ENCODE data around the gene CDA.

CDA gene

GRCh38 chr1:20614131-20614579 lies 25.3 kb downstream of the CDA start:
- no peak overlapping the region for H3K4me3 ChIP-seq (ENCODE audit: low read depth, low read length)
- no peak for DNase-seq (ENCODE audit: low read depth)
- TF ChIP-seq CTCF (IDR thresholded peaks at IDR 0.05; ENCODE audit: low read depth, low read length) (no peak), MYC (IDR thresholded peaks at IDR 0.05; ENCODE audit: low read depth, low read length) (no peak), MAX (IDR thresholded peaks at IDR 0.05; ENCODE audit: low read depth, low read length) (no peak), POLR2A (IDR thresholded peaks at IDR 0.05; ENCODE audit: extremely low read depth, insufficient read length) (no peak)

GRCh38 chr1:20615946-20616846 lies 27.3 kb downstream of the CDA start:
- TF ChIP-seq MAX (IDR thresholded peaks at IDR 0.05; ENCODE audit: low read depth, low read length) (no peak), POLR2A (IDR thresholded peaks at IDR 0.05; ENCODE audit: extremely low read depth, insufficient read length) (no peak), MYC (IDR thresholded peaks at IDR 0.05; ENCODE audit: low read depth, low read length) (no peak), CTCF (IDR thresholded peaks at IDR 0.05; ENCODE audit: low read depth, low read length) (no peak)
- DNase-seq (ENCODE audit: low read depth): no peak
- H3K4me3 ChIP-seq (ENCODE audit: low read depth, low read length): no peak overlapping the region

- DNase-seq (ENCODE audit: low read depth): no peak
- no peak overlapping the region for H3K4me3 ChIP-seq (ENCODE audit: low read depth, low read length)
- TF ChIP-seq MAX (IDR thresholded peaks at IDR 0.05; ENCODE audit: low read depth, low read length): no peak
- no peak for TF ChIP-seq MYC (IDR thresholded peaks at IDR 0.05; ENCODE audit: low read depth, low read length)
- TF ChIP-seq POLR2A (IDR thresholded peaks at IDR 0.05; ENCODE audit: extremely low read depth, insufficient read length): no peak
- no peak for TF ChIP-seq CTCF (IDR thresholded peaks at IDR 0.05; ENCODE audit: low read depth, low read length)
Observed at GRCh38 chr1:20616847-20617487, 28.1 kb downstream of the CDA start.

GRCh38 chr1:20618550-20618949 lies 29.7 kb downstream of the CDA start:
- no peak for TF ChIP-seq CTCF (IDR thresholded peaks at IDR 0.05; ENCODE audit: low read depth, low read length)
- TF ChIP-seq POLR2A (IDR thresholded peaks at IDR 0.05; ENCODE audit: extremely low read depth, insufficient read length): no peak
- TF ChIP-seq MYC (IDR thresholded peaks at IDR 0.05; ENCODE audit: low read depth, low read length): no peak
- no peak for TF ChIP-seq MAX (IDR thresholded peaks at IDR 0.05; ENCODE audit: low read depth, low read length)
- H3K4me3 ChIP-seq (ENCODE audit: low read depth, low read length): no peak overlapping the region
- no peak for DNase-seq (ENCODE audit: low read depth)

GRCh38 chr1:20619999-20620398 lies 31.1 kb downstream of the CDA start:
- no peak overlapping the region for H3K4me3 ChIP-seq (ENCODE audit: low read depth, low read length)
- no peak for TF ChIP-seq MYC (IDR thresholded peaks at IDR 0.05; ENCODE audit: low read depth, low read length)
- TF ChIP-seq POLR2A (IDR thresholded peaks at IDR 0.05; ENCODE audit: extremely low read depth, insufficient read length): no peak
- no peak for TF ChIP-seq MAX (IDR thresholded peaks at IDR 0.05; ENCODE audit: low read depth, low read length)
- TF ChIP-seq CTCF (IDR thresholded peaks at IDR 0.05; ENCODE audit: low read depth, low read length): no peak
- no peak for DNase-seq (ENCODE audit: low read depth)

Measured in NB4 (cell line).